ENCODE data around the gene FOXP1.

DNA sequence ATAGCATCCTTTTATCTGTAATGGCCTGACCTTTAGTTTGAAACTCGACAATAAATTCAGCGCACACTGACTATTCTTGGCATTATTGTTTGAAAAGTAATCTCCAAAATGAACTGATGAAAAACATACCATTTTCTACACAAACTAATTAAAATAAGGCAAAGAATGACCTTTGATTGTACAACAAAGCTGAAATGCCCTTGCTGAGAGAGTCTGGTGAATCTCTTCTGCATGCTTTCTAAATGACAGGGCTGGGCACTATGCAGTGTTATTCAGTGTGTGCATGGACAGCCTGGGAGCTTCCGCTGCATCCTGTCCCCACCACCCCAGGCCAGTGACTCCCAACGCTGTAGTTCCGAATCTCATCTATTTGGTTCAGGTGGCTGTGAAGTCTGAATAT lies 530.8 kb downstream of the FOXP1 start:
- TF ChIP-seq, protein P1, sequence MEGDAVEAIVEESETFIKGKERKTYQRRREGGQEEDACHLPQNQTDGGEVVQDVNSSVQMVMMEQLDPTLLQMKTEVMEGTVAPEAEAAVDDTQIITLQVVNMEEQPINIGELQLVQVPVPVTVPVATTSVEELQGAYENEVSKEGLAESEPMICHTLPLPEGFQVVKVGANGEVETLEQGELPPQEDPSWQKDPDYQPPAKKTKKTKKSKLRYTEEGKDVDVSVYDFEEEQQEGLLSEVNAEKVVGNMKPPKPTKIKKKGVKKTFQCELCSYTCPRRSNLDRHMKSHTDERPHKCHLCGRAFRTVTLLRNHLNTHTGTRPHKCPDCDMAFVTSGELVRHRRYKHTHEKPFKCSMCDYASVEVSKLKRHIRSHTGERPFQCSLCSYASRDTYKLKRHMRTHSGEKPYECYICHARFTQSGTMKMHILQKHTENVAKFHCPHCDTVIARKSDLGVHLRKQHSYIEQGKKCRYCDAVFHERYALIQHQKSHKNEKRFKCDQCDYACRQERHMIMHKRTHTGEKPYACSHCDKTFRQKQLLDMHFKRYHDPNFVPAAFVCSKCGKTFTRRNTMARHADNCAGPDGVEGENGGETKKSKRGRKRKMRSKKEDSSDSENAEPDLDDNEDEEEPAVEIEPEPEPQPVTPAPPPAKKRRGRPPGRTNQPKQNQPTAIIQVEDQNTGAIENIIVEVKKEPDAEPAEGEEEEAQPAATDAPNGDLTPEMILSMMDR (IDR thresholded peaks at IDR 0.05; ENCODE audit: low read depth, low read length, poor library complexity, severe bottlenecking): no peak
- TF ChIP-seq EZH2phosphoT487 (IDR thresholded peaks at IDR 0.05; ENCODE audit: borderline replicate concordance, low read length): no peak
